ENCODE data around the gene PRDM5. TPM values are rescaled to one million over a fixed set of nuclear protein-coding genes. Genes with fewer than 3 reads are reported as not detected.

Gene PRDM5
- total and polyA plus RNA-seq, 12 donors, result 3.4 to 26.1 (median 12.3) TPM

GRCh38 chr4:120826853-120827252 lies 95.7 kb downstream of the PRDM5 start:
- no peak for TF ChIP-seq CTCF (IDR thresholded peaks at IDR 0.05)
- no peak for TF ChIP-seq POLR2A (IDR thresholded peaks at IDR 0.05)

GRCh38 chr4:120826449-120826848 lies 96.1 kb downstream of the PRDM5 start:
- Histone ChIP-seq H3K4me1 (replicated peaks in 1 of 2) (peaks cover 3 to 21% of the 10 kb centered on the region in 2 donors), H3K36me3 (replicated peaks in 1 of 2) (no peaks in the 10 kb centered on the region), H3K4me3 (no peak overlapping the region), H3K27me3 (no peaks in the 10 kb centered on the region), H3K27ac (no peak overlapping the region), H3K9me3 (replicated peaks in 1 of 3) (no peaks in the 10 kb centered on the region)
- WGBS, 4 donors, result 13 to 24% (median 17%) methylated on average over 1 of the region's 1 CpG
- TF ChIP-seq POLR2A (IDR thresholded peaks at IDR 0.05) (no peak), CTCF (IDR thresholded peaks at IDR 0.05) (no peak)
- no peak for DNase-seq
- intact Hi-C loops (cut with DNase I), result no loop called here

More at GRCh38 chr4:120826853-120827252, 95.7 kb downstream of the PRDM5 start:
- H3K27ac ChIP-seq, result no peak overlapping the region
- no peaks in the 10 kb centered on the region for H3K9me3 ChIP-seq (replicated peaks in 1 of 3)
- H3K4me1 ChIP-seq (replicated peaks in 1 of 2), result peaks cover 3 to 21% of the 10 kb centered on the region in 2 donors
- H3K27me3 ChIP-seq, result no peaks in the 10 kb centered on the region
- DNase-seq, result no peak
- H3K36me3 ChIP-seq (replicated peaks in 1 of 2), result no peaks in the 10 kb centered on the region
- H3K4me3 ChIP-seq, result no peak overlapping the region
- intact Hi-C loops (cut with DNase I), result no loop called here
- WGBS, 4 donors, result 44 to 67% (median 51%) methylated on average over 6 of the region's 6 CpGs

- H3K27me3 ChIP-seq, result no peaks in the 10 kb centered on the region
- H3K4me1 ChIP-seq (replicated peaks in 1 of 2), result peaks cover 3 to 13% of the 10 kb centered on the region in 2 donors
- intact Hi-C loops (cut with DNase I), result no loop called here
- H3K9me3 ChIP-seq (replicated peaks in 1 of 3), result no peaks in the 10 kb centered on the region
- H3K36me3 ChIP-seq (replicated peaks in 1 of 2), result no peaks in the 10 kb centered on the region
- TF ChIP-seq CTCF (IDR thresholded peaks at IDR 0.05) (no peak), POLR2A (IDR thresholded peaks at IDR 0.05) (no peak)
- H3K27ac ChIP-seq, result no peak overlapping the region
- no peak for DNase-seq
- no peak overlapping the region for H3K4me3 ChIP-seq
Measured at GRCh38 chr4:120824946-120825345, 97.6 kb downstream of the PRDM5 start.

GRCh38 chr4:120821977-120822376 lies 100.5 kb downstream of the PRDM5 start:
- intact Hi-C loops (cut with DNase I), result no loop called here
- no peak for TF ChIP-seq POLR2A (IDR thresholded peaks at IDR 0.05)
- TF ChIP-seq CTCF (IDR thresholded peaks at IDR 0.05), result no peak
- Histone ChIP-seq H3K36me3 (replicated peaks in 1 of 2) (no peaks in the 10 kb centered on the region), H3K27me3 (no peaks in the 10 kb centered on the region), H3K4me1 (replicated peaks in 1 of 2) (peaks cover 0 to 2% of the 10 kb centered on the region in 2 donors), H3K4me3 (no peak overlapping the region), H3K9me3 (replicated peaks in 1 of 3) (no peaks in the 10 kb centered on the region), H3K27ac (no peak overlapping the region)
- whole genome bisulfite sequencing, 4 donors, result 88 to 94% (median 89%) methylated on average over 3 of the region's 3 CpGs
- DNase-seq, result no peak
